T-helper 2 cell (primary cell): ENCODE data around the gene NTRK2.

Experiments used
- DNase-seq, 5 experiments: peaks; one replicate each; pipeline versions ENCODE4 v3.0.0 to v3.0.0-alpha.2; 2012 to 2022

Gene NTRK2

DNA sequence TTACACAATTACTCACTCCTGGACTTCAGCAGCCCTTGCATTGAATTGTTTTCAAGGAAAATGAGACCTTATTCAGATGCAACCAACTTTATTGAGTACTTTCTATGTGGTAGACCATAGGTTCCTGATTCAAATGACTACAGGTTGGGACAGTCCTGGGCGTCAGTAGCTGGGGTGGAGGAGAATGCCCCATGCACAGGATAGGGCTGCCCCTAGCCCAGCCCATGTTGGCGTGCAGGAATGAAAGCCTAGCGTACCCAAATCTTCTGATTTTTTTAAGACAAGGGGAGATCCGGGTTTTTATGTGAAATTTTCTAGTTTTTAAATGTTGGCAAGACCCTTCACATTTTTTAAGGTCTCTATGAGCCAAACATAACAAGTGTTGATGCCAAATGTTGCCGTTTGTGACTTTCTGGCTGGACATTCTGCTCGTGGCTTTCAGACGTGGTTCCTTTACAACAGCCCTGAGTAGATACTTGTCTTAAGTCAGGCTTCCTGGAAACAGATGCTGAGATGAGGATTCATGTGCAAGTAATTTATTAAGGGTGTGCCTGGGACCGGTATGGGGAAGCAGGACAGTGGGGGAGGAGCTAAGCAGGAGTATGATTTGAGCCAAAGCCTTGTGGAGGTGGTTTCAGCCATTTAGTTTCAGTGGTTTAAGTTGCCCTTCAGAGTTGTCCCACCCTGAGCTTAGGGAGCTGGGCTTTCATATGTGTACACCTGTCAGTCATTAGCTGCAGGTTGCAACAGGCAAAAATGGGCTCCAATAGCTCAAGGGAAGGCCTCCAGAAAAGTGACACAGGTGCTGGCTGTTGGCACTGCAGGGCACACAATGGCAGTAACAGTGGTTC is 154.1 kb downstream of the NTRK2 start:
- no peak for DNase-seq

DNA sequence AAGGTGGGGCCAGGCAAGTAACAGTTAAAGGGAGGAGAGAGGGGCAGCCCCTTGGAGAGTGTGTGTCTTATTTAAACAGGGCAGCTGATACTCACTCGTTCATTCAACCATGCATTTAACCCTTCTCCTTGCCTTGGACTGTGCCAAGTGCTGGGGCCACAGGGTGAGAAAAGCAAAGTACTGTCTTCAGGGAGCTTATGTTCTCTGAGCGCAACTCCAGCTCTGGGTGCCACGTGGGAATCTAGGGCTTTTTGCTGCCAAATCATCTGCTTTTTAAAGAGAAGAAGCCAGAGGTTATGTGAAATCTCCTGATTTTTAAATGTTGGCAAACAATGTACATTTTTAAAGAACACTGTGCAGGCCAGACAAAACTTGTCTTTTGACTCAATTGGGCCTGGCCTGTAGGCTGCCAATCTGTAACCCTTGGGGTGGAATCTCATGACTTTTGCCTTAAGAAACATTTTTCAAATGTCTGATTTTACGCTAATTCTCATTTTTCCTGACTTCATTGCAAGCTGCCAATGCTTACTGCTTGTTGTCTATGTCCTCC is 157.8 kb downstream of the NTRK2 start:
- no peak for DNase-seq

- DNase-seq, result no peak
These were observed 158.5 kb downstream of the NTRK2 start for GRCh38 chr9:84828046-84828445.

DNA sequence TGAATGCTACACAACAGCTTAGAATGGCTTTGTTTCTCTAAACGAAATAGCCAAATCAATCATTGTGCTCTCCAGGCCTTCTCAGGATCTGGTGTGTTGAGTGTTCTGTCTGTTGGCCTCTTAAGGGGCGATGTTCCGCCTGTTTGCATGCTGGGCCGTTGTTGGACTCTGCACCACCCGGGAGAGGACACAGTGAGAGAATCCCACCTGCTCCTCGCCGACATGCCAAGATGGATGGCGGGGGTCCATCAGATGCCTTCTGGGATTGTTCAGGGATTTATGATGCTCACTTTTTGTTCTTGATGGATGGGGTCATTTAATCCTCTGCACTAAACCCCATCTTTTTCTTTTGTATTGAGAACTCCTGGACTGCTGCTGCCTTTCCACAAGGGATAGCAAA is 159.9 kb downstream of the NTRK2 start:
- no peak for DNase-seq

DNA sequence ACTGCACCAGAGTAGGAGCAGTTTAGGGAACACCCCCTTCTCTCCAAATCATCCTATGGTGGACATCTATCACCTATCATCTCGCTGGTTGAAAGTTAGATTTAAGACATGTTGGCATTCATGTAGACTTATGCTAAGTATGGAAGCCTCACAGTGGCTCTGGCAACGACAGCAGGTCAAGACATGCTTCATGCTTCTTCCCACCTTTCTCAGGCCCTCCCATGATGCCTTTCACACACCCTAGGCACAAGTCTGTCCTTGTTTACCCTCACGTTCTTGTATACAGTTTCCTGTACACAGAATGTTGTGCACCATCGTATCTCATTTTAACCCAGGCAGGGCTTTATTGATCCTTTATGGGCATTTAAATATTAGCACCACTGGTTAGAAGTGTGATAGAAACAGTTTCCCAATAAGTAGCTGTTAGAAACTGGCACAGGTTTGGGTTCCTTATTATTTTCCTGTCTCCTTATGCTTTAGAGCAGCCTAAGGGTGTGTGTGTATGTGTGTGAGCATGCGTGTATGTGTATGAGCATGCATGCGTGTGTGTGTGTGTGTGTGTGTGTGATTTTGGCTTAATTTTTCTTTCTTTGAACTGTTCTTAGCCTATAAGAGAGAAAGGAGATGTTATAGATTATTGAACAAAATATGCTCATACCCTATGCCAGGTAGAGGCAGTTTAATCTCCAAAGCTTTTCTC is 160.6 kb downstream of the NTRK2 start:
- no peak for DNase-seq

GRCh38 chr9:84831377-84831776 is 161.8 kb downstream of the NTRK2 start:
- no peak for DNase-seq

GRCh38 chr9:84832453-84832852 is 162.9 kb downstream of the NTRK2 start:
- DNase-seq, result no peak

- no peak for DNase-seq
These were observed 164.9 kb downstream of the NTRK2 start for GRCh38 chr9:84834426-84834825.

GRCh38 chr9:84835745-84836144 is 166.2 kb downstream of the NTRK2 start:
- DNase-seq, result no peak

DNA sequence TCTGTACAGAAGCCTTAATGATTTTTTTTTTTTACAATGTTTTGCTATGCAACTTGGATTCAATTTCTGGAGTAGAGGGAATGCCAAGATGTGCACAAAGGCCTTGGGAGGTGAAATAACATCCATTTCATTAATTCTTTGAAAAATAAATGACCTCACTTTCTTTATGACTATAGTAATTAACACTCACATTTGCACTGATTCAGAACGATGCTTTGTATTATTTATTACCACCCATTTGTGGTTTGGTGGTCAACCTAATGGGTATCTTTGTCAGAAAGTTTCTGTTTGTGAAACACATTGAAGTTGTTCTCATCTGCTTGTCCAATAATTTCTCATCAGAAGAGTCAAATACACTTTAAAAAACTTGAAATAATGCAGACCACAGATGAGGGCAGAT is 169.3 kb downstream of the NTRK2 start:
- DNase-seq, result peak in 1 of 5 experiments; percentile 2

GRCh38 chr9:84839541-84839940 is 170.0 kb downstream of the NTRK2 start:
- no peak for DNase-seq

- DNase-seq, result no peak
These were observed 172.4 kb downstream of the NTRK2 start for GRCh38 chr9:84841931-84842330.

DNA sequence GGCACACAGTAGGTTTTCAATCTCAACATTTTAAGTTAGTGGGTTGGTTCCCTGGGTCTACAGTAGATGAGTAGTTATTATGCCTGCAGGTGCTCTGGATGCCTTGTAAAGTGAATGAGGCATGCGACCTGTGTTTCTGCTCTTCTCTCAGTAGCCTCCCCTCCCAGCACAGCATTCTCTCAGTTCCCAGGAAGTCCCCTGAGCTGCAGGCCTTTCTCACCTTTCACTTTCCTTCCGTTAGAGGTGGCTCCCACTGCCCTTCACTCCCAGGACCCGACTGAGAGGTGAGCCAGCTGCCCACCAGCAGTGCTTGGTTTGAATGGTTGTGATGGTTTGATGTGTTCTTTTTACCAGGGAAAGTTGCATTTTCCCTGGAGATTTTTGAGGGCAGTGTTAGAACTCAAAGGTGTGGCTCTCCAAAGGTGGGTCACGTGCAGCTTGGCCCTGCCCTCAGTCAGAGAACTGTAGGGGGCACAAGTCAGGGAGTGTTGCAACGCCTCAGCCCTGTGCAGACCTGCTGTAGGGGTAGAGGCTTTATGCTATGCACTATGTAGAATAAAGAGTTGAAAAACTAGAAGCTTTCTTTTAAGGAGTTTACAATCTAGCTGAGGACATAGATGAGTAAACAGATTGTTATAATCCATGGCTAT is 173.8 kb downstream of the NTRK2 start:
- no peak for DNase-seq

DNA sequence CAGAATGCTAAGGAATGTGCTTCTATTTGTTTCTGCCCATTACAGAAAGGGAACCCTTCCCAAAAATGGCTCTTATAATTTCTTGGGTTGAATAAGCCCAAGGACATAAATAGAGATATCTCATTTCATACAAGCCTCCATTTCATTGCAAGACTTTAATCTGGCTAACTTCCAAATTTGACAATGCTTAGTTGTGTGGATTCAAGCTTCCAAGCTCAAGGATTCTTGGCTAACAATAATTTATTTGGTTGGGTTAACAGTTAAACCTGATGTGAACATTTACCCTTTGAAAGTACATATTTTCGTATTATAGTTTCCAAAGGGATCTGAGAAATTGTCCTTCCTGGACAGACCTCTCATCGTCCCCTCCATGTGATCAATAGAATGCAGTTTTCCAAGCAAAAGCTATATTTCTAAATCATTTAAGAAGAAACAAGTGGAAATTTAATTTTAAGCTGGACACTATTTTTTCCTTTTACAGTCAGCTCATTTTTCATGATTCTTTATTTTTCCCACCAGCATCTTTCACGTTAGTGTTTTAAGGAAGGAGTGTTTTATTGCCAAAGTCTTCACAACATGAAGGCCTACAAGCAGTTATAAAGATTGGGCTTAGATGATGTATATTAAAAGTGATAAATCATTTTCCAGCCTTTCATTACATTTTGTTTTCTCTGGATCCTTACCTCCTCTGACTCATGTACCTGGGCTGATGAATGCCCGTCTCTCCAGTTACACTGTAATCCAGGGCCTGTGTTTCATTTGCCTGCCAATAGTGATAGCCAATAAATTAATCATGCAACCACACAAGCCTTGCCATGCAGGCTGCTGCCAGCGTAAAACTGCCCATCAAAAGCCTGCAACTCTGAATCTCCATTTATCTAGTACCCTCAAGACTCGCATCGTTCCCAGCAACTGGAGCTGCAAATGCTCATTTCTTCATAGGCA is 176.7 kb downstream of the NTRK2 start:
- DNase-seq, result no peak

DNA sequence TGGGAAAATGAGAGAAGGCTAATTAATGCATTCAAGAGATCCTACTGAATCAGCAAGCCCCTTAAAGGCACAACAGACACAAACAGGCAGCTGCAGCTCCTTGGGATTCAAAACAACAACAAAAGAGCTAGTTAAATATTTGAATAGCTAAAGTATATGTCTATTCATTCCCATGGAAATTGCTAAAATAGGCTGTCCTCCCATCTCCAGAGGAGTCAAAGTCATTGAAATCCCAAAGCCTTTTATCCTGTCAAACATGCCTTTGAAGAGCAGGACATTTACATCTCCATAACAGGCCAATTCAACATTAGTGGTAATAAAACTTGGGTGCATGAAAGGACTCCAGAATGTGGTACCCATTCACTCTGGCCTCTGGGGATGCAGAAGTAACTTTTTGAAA is 177.4 kb downstream of the NTRK2 start:
- no peak for DNase-seq

DNA sequence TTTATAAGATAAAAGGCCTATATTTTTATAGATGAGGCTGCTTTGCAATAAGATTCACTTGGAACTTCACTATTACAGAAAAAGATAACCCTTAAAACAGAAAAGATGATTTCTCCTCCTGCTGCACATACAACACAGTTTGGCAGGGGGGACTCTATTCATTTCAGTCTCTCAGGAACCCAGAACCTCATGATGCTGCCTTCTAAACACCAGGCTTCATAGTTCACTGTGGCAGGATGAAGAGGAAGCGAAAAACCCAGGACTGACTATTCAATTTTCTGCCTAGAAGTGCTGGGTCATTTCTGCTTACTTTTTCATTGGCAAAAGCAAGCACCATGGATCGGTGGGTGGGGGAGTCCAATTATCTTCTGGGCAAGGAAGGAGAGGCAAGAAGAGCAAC is 179.5 kb downstream of the NTRK2 start:
- DNase-seq, result no peak

- no peak for DNase-seq
These were observed 181.4 kb downstream of the NTRK2 start for GRCh38 chr9:84850830-84851392.

GRCh38 chr9:84851935-84852585 is 182.5 kb downstream of the NTRK2 start:
- DNase-seq, result no peak

DNA sequence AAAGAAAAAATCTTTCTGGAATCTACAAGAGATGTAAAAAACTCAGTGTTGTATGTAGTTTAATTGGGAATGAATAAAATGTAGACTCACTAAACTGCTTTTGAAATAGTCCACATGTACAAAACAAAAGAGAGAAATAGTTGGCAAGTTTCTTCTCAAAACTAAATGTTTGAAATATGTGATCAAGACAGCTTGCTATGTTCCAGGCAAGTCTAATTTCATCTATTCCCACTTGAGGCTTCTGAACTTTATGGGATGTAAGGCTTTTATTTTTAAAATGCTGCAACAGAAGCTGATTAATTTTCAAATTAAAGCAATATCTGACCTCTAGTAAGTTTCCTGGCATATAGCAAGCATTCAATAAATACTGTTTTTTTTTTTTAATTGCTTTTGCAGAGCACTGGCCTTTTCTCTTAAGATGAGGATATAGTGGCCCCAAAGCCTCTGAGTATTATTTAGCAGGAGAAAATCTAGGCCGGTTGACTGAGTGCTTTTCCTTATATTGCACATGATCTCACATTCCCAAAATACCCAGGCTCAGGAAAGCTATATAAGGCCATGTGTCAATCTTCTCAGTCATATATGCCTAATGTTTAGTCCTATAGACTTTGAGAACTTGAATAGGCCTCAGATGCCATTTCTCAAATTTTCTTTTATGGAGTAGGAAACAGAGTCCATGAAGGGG is 183.2 kb downstream of the NTRK2 start:
- DNase-seq, result no peak

GRCh38 chr9:84856181-84856632 is 186.7 kb downstream of the NTRK2 start:
- no peak for DNase-seq

- DNase-seq, result no peak
These were observed 187.7 kb downstream of the NTRK2 start for GRCh38 chr9:84857211-84857610.
